H9 (cell line): Measurements from ENCODE around the gene PRSS38. TPM values are rescaled to one million over a fixed set of nuclear protein-coding genes. Genes with fewer than 3 reads are reported as not detected.

Source experiments
- DNase-seq: peaks from one replicate; pipeline ENCODE4 v3.0.0-alpha.2; 2017
- H2AFZ ChIP-seq: one replicate; pipeline ENCODE4 v1.6.1; 2013; ENCODE audit warnings: mild to moderate bottlenecking, low read length, control low read depth, moderate library complexity
- H2AK5ac ChIP-seq: 2 replicates; pipeline ENCODE4 v1.6.1; 2013; ENCODE audit warnings: low read length, control low read depth, mixed read lengths; ENCODE audit not compliant: insufficient read length
- H2BK120ac ChIP-seq: one replicate; pipeline ENCODE4 v1.6.1; 2013; ENCODE audit warnings: low read depth, mild to moderate bottlenecking, low read length, control low read depth, inconsistent platforms; ENCODE audit not compliant: poor library complexity, severe bottlenecking
- H2BK12ac ChIP-seq: 2 replicates; pipeline ENCODE4 v1.6.1; 2013; ENCODE audit warnings: low read length, control low read depth, mixed read lengths, low read depth; ENCODE audit not compliant: insufficient read length
- H2BK15ac ChIP-seq: 2 replicates; pipeline ENCODE4 v1.6.1; 2013; ENCODE audit warnings: low read depth, low read length, control low read depth
- H2BK20ac ChIP-seq: one replicate; pipeline ENCODE4 v1.6.1; 2013; ENCODE audit warnings: low read depth, mild to moderate bottlenecking, low read length, control low read depth, inconsistent platforms; ENCODE audit not compliant: poor library complexity, severe bottlenecking
- H2BK5ac ChIP-seq: 2 replicates; pipeline ENCODE4 v1.6.1; 2013; ENCODE audit warnings: low read length, control low read depth, mixed read lengths; ENCODE audit not compliant: insufficient read length
- H3K14ac ChIP-seq: 2 replicates; pipeline ENCODE4 v1.6.1; 2013; ENCODE audit warnings: low read length, control low read depth; ENCODE audit not compliant: insufficient read depth
- H3K18ac ChIP-seq: 2 replicates; pipeline ENCODE4 v1.6.1; 2013; ENCODE audit warnings: low read depth, mild to moderate bottlenecking, mixed read lengths, low read length, control low read depth; ENCODE audit not compliant: insufficient read length
- H3K23ac ChIP-seq: 2 replicates; pipeline ENCODE4 v1.6.1; 2013; ENCODE audit warnings: low read length, control low read depth, mixed read lengths, low read depth; ENCODE audit not compliant: insufficient read length
- H3K23me2 ChIP-seq: 2 replicates; pipeline ENCODE4 v1.6.1; 2013; ENCODE audit warnings: low read depth, mild to moderate bottlenecking, mixed read lengths, low read length, control low read depth; ENCODE audit not compliant: insufficient read length, poor library complexity, severe bottlenecking
- H3K27ac ChIP-seq: 2 replicates; pipeline ENCODE4 v1.5.1; 2013; ENCODE audit warnings: low read length, control low read depth, mixed read lengths, low read depth; ENCODE audit not compliant: insufficient read length
- H3K27me3 ChIP-seq: 2 replicates; pipeline ENCODE4 v1.6.1; 2013; ENCODE audit warnings: low read length, control low read depth, inconsistent platforms; ENCODE audit not compliant: insufficient read depth
- H3K4ac ChIP-seq: 2 replicates; pipeline ENCODE4 v1.6.1; 2013; ENCODE audit warnings: low read depth, mild to moderate bottlenecking, control low read depth, inconsistent platforms, low read length, moderate library complexity
- H3K4me1 ChIP-seq: 2 replicates; pipeline ENCODE4 v1.6.1; 2013; ENCODE audit warnings: low read length, control low read depth, inconsistent platforms; ENCODE audit not compliant: insufficient read depth
- H3K4me2 ChIP-seq: 2 replicates; pipeline ENCODE4 v1.6.1; 2013; ENCODE audit warnings: low read length, control low read depth, mixed read lengths; ENCODE audit not compliant: insufficient read length, insufficient read depth
- H3K56ac ChIP-seq: 2 replicates; pipeline ENCODE4 v1.6.1; 2013; ENCODE audit warnings: low read depth, mild to moderate bottlenecking, mixed read lengths, low read length, control low read depth; ENCODE audit not compliant: insufficient read length
- H3K79me1 ChIP-seq: 2 replicates; pipeline ENCODE4 v1.6.1; 2013; ENCODE audit warnings: low read depth, mild to moderate bottlenecking, moderate library complexity, low read length, control low read depth, inconsistent platforms; ENCODE audit not compliant: insufficient read depth, poor library complexity, severe bottlenecking
- H3K79me2 ChIP-seq: 2 replicates; pipeline ENCODE4 v1.6.1; 2013; ENCODE audit warnings: low read length, control low read depth, inconsistent platforms; ENCODE audit not compliant: insufficient read depth
- H3K9ac ChIP-seq: 2 replicates; pipeline ENCODE4 v1.6.1; 2013; ENCODE audit warnings: low read length, control low read depth, mixed read lengths; ENCODE audit not compliant: insufficient read length; ENCODE audit errors: extremely low read depth
- H3K9me3 ChIP-seq: one replicate; pipeline ENCODE4 v1.6.1; 2013; ENCODE audit warnings: low read depth, low read length, inconsistent platforms; ENCODE audit not compliant: control insufficient read depth
- H3T11ph ChIP-seq: one replicate; pipeline ENCODE4 v1.6.1; 2013; ENCODE audit warnings: mild to moderate bottlenecking, low read length, control low read depth, inconsistent platforms
- H4K20me1 ChIP-seq: one replicate; pipeline ENCODE4 v1.6.1; 2013; ENCODE audit not compliant: control insufficient read depth, insufficient read length, insufficient read depth
- H4K5ac ChIP-seq: 2 replicates; pipeline ENCODE4 v1.6.1; 2013; ENCODE audit warnings: low read depth, mild to moderate bottlenecking, mixed read lengths, low read length, control low read depth; ENCODE audit not compliant: insufficient read length
- H4K8ac ChIP-seq: replicated peaks from 2 replicates; pipeline ENCODE4 v1.6.1; 2013; ENCODE audit warnings: low read length, control low read depth, mixed read lengths, low read depth; ENCODE audit not compliant: insufficient read length
- H4K91ac ChIP-seq: 2 replicates; pipeline ENCODE4 v1.6.1; 2013; ENCODE audit warnings: low read depth, mild to moderate bottlenecking, moderate library complexity, mixed read lengths, low read length, control low read depth; ENCODE audit not compliant: insufficient read length
- H3K27ac Mint-ChIP-seq, 3 experiments: 2 replicates in 2 of 3; 3 replicates in 1 of 3; pipeline ENCODE4 v1.8.0; 2020 to 2021; ENCODE audit warnings: mixed read lengths in 3 of 3, mild to moderate bottlenecking in 1 of 3, moderate library complexity in 1 of 3
- H3K27me3 Mint-ChIP-seq: 2 replicates; pipeline ENCODE4 v1.8.0; 2021; ENCODE audit warnings: low read depth, mild to moderate bottlenecking, moderate library complexity, mixed read lengths
- H3K36me3 Mint-ChIP-seq, 3 experiments: 2 replicates in 2 of 3; 3 replicates in 1 of 3; pipeline ENCODE4 v1.8.0; 2020 to 2021; ENCODE audit warnings: low read depth in 3 of 3, mixed read lengths in 3 of 3; ENCODE audit not compliant: insufficient read depth in 1 of 3
- H3K4me1 Mint-ChIP-seq, 2 experiments: 2 replicates each; pipeline ENCODE4 v1.8.0; 2020; ENCODE audit warnings: mixed read lengths in 2 of 2
- H3K4me3 Mint-ChIP-seq, 2 experiments: 2 replicates in 1 of 2; 3 replicates in 1 of 2; pipeline ENCODE4 v1.8.0; 2020 to 2021; ENCODE audit warnings: mild to moderate bottlenecking in 2 of 2, mixed read lengths in 2 of 2, moderate library complexity in 1 of 2
- H3K9me3 Mint-ChIP-seq, 2 experiments: 2 replicates in 1 of 2; 3 replicates in 1 of 2; pipeline ENCODE4 v1.8.0; 2020; ENCODE audit warnings: mild to moderate bottlenecking in 2 of 2, mixed read lengths in 2 of 2, moderate library complexity in 1 of 2
- CTCF ChIP-seq: fragments of 200-600 bp; sonication (generic); conservative IDR thresholded peaks from 3 replicates; pipeline ENCODE4 v1.8.0; 2021; ENCODE audit warnings: antibody characterized with exemption, mild to moderate bottlenecking
- WGBS: extraction: QIAGEN DNeasy Blood & Tissue Kit; methylation state at CpG from one replicate; pipeline ENCODE4 v1.1.7; 2013; ENCODE audit warnings: missing lambda C conversion rate, low lambda C conversion rate, mixed read lengths; ENCODE audit not compliant: insufficient read length; ENCODE audit errors: extremely low coverage; 5-methylcytosine and 5-hydroxymethylcytosine counted together
- total RNA-seq: library from RNA; stranded (reverse); gene quantifications from 2 replicates; pipeline ENCODE4 v1.2.1, GENCODE V29; 2021

Gene PRSS38
- total RNA-seq, 1 experiment from 2014 or later = not detected

- no peaks in the 10 kb centered on the region for H3K4me1 ChIP-seq
- no peak overlapping the region for H3K18ac ChIP-seq
- no peaks in the 10 kb centered on the region for H3K79me1 ChIP-seq
- Mint-ChIP-seq H3K4me3 (no peak overlapping the region), H3K27me3 (peaks cover 18% of the 10 kb centered on the region), H3K27ac (peak overlapping the region in 1 of 3 experiments; percentile 52; a peak in 1 of 7 replicates), H3K36me3 (peaks cover 0 to 11% (median 8%) of the 10 kb centered on the region in 3 experiments; a peak in 4 of 7 replicates), H3K4me1 (peaks cover 3 to 4% of the 10 kb centered on the region in 2 experiments; a peak in 3 of 4 replicates), H3K9me3 (no peaks in the 10 kb centered on the region)
- no peak overlapping the region for H2BK120ac ChIP-seq
- no peak overlapping the region for H3K4me2 ChIP-seq
- H3K23ac ChIP-seq = no peak overlapping the region
- no peak overlapping the region for H2BK20ac ChIP-seq
- H3K14ac ChIP-seq = no peak overlapping the region
- WGBS = no CpG with 5 or more reads among the region's 4 CpGs
- no peak overlapping the region for H2BK5ac ChIP-seq
- DNase-seq = no peak
- no peak for TF ChIP-seq CTCF
- no peak overlapping the region for H4K91ac ChIP-seq
- no peak overlapping the region for H3K9ac ChIP-seq
- no peaks in the 10 kb centered on the region for H3K9me3 ChIP-seq
- no peak overlapping the region for H2BK12ac ChIP-seq
- H3K4ac ChIP-seq = no peak overlapping the region
- H3T11ph ChIP-seq = no peak overlapping the region
- H3K27me3 ChIP-seq = peaks cover 3% of the 10 kb centered on the region; the same call in 1 of the 2 replicates
- no peak overlapping the region for H2AFZ ChIP-seq
- no peak overlapping the region for H3K56ac ChIP-seq
- H4K20me1 ChIP-seq = no peaks in the 10 kb centered on the region
- H3K27ac ChIP-seq = no peak overlapping the region
- no peaks in the 10 kb centered on the region for H3K79me2 ChIP-seq
- H2AK5ac ChIP-seq = no peak overlapping the region
- H4K8ac ChIP-seq = no peak overlapping the region
- H2BK15ac ChIP-seq = no peak overlapping the region
- peaks cover under 1% of the 10 kb centered on the region for H3K23me2 ChIP-seq
- H4K5ac ChIP-seq = no peak overlapping the region
These were observed 33.2 kb upstream of the PRSS38 start for GRCh38 chr1:227782226-227782625.
